Breast epithelium (tissue), 4 donors: Measurements from ENCODE around the gene PPP2CA. TPM values are rescaled to one million over a fixed set of nuclear protein-coding genes. Genes with fewer than 3 reads are reported as not detected.

Experiments
- DNase-seq, 2 donors: peaks; one replicate each; pipeline ENCODE4 v3.0.0-alpha.2; 2019; ENCODE audit warnings: low spot score in 2 of 2
- H3K27ac ChIP-seq, 2 donors: fragments of 200-600 bp; sonication (generic) in 1 of 2; one replicate each; pipeline ENCODE4 v1.5.1; 2016 to 2019; ENCODE audit warnings: mild to moderate bottlenecking in 1 of 2
- H3K27me3 ChIP-seq, 2 donors: fragments of 200-600 bp; sonication (generic) in 1 of 2; one replicate each; pipeline versions ENCODE4 v1.5.1 to v1.6.0; 2017 to 2019; ENCODE audit warnings: control low read depth in 1 of 2, mild to moderate bottlenecking in 1 of 2
- H3K36me3 ChIP-seq: fragments of 200-600 bp; one replicate; pipeline ENCODE4 v1.5.1; 2019
- H3K4me1 ChIP-seq, 2 donors: fragments of 200-600 bp; sonication (generic); one replicate each; pipeline ENCODE4 v1.5.1; 2016 to 2019; ENCODE audit warnings: control low read depth in 1 of 2
- H3K4me3 ChIP-seq, 3 donors: fragments of 200-600 bp; sonication (generic); 1 replicate in 2 of 3; 2 replicates in 1 of 3; pipeline ENCODE4 v1.5.1; 2016 to 2019; ENCODE audit warnings: mild to moderate bottlenecking in 3 of 3, moderate library complexity in 2 of 3
- H3K9me3 ChIP-seq, 2 donors: fragments of 200-600 bp; sonication (generic) in 1 of 2; one replicate each; pipeline ENCODE4 v1.5.1; 2016 to 2019; ENCODE audit warnings: control low read depth in 1 of 2
- POLR2A ChIP-seq: fragments of 450-650 bp; IDR thresholded peaks from one replicate; pipeline ENCODE4 v1.6.1; 2016; ENCODE audit warnings: antibody characterized with exemption, mild to moderate bottlenecking, moderate library complexity
- POLR2AphosphoS5 ChIP-seq, 3 donors: sonication (generic); formaldehyde crosslinking; IDR thresholded peaks; one replicate each; pipeline ENCODE4 v1.6.1; 2017; ENCODE audit warnings: antibody characterized with exemption in 3 of 3
- intact Hi-C: fragments of 100-400 bp; cut with DNase I; formaldehyde crosslinking; loops from one replicate; pipeline ENCODE4 v1.15.1; 2023; ENCODE audit warnings: low total_unique reads
- total RNA-seq, 3 donors: library from RNA; depleted of rRNA; stranded (reverse); fragments of >200 nt; gene quantifications; one replicate each; pipeline ENCODE4 v1.1.0, GENCODE V29; 2016
- TF ChIP-seq, protein P1 (sequence below), 3 donors: fragments of 450-650 bp; IDR thresholded peaks; one replicate each; pipeline ENCODE4 v1.5.1; 2016 to 2017; ENCODE audit warnings: antibody characterized with exemption in 3 of 3, mild to moderate bottlenecking in 3 of 3, moderate library complexity in 3 of 3

The PPP2CA gene
- total RNA-seq, 3 donors from 2014 or later = 101 to 152 (median 121) TPM

- no peaks in the 10 kb centered on the region for H3K9me3 ChIP-seq
- H3K4me1 ChIP-seq = peaks cover 0 to 15% of the 10 kb centered on the region in 2 donors
- peak; percentile 75 to 85 for DNase-seq
- no peaks in the 10 kb centered on the region for H3K27me3 ChIP-seq
- peak within 1 kb of the TSS; percentile 100 for H3K27ac ChIP-seq
- intact Hi-C loops = no loop called here
- no peaks in the 10 kb centered on the region for H3K36me3 ChIP-seq
- H3K4me3 ChIP-seq = peak within 1 kb of the TSS; percentile 92 to 99 (median 98)
- TF ChIP-seq POLR2AphosphoS5 (IDR thresholded peaks at IDR 0.05) = peak; percentile 99 to 100 (median 99)
- TF ChIP-seq POLR2A = peak; percentile 93
- TF ChIP-seq, protein P1, sequence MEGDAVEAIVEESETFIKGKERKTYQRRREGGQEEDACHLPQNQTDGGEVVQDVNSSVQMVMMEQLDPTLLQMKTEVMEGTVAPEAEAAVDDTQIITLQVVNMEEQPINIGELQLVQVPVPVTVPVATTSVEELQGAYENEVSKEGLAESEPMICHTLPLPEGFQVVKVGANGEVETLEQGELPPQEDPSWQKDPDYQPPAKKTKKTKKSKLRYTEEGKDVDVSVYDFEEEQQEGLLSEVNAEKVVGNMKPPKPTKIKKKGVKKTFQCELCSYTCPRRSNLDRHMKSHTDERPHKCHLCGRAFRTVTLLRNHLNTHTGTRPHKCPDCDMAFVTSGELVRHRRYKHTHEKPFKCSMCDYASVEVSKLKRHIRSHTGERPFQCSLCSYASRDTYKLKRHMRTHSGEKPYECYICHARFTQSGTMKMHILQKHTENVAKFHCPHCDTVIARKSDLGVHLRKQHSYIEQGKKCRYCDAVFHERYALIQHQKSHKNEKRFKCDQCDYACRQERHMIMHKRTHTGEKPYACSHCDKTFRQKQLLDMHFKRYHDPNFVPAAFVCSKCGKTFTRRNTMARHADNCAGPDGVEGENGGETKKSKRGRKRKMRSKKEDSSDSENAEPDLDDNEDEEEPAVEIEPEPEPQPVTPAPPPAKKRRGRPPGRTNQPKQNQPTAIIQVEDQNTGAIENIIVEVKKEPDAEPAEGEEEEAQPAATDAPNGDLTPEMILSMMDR (IDR thresholded peaks at IDR 0.05) = no peak
These were observed 49.1 kb downstream of the PPP2CA start, which contains the start of gene SKP1 for GRCh38 chr5:134176511-134177368. Gene SKP1 (minus strand): TSS chr5:134176950. CDS start chr5:134174022, 2,928 bp downstream.

DNA sequence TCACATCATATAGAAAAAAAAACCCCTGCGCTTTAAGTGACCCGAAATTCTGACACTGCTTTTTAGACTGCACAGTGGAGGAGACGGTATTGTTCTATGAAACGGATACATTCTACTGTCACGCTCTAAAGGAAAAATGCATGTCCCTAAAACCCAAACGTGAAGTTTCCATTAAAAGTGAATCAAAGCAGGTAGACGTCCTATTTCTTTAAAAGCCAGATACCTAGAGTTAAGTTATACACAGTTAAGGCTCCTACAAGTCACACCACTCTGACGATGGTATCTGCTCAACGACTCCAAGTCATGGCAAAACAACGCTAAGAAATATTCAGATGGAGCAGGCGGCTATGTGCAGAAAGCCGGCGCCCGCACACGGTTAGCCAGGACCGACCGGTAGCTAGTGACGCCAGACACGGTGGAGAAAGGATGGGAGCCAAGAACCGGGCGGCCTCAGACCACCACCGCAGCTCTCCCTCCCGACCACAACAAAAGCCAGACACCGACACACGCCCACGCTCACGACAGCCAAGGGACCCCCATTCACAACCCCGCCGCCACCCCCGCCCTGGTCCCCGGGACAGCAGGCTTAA is 49.9 kb downstream of the PPP2CA start:
- Histone ChIP-seq H3K27me3 (no peaks in the 10 kb centered on the region), H3K27ac (peak overlapping the region; percentile 100), H3K4me3 (peak overlapping the region; percentile 92 to 99 (median 98)), H3K36me3 (no peaks in the 10 kb centered on the region), H3K9me3 (no peaks in the 10 kb centered on the region), H3K4me1 (peaks cover 0 to 15% of the 10 kb centered on the region in 2 donors)
- intact Hi-C loops = no loop called here
- TF ChIP-seq POLR2A = no peak
- no peak for TF ChIP-seq POLR2AphosphoS5 (IDR thresholded peaks at IDR 0.05)
- TF ChIP-seq, protein P1 (IDR thresholded peaks at IDR 0.05) = no peak
- DNase-seq = peak in 1 of 2 donors; percentile 56

GRCh38 chr5:134174841-134175839 is 50.7 kb downstream of the PPP2CA start:
- no peaks in the 10 kb centered on the region for H3K27me3 ChIP-seq
- peaks cover 0 to 15% of the 10 kb centered on the region in 2 donors for H3K4me1 ChIP-seq
- no peaks in the 10 kb centered on the region for H3K36me3 ChIP-seq
- peak overlapping the region; percentile 30 to 100 for H3K27ac ChIP-seq
- DNase-seq = no peak
- H3K4me3 ChIP-seq = peak overlapping the region; percentile 92 to 99 (median 98)
- TF ChIP-seq POLR2A = no peak
- no peak for TF ChIP-seq POLR2AphosphoS5 (IDR thresholded peaks at IDR 0.05)
- TF ChIP-seq, protein P1 (IDR thresholded peaks at IDR 0.05) = no peak
- no peaks in the 10 kb centered on the region for H3K9me3 ChIP-seq
- intact Hi-C loops = no loop called here

GRCh38 chr5:134171972-134172371 is 53.9 kb downstream of the PPP2CA start:
- Histone ChIP-seq H3K4me3 (no peak overlapping the region), H3K27ac (peak overlapping the region in 1 of 2 donors; percentile 44), H3K9me3 (no peaks in the 10 kb centered on the region), H3K4me1 (peaks cover 0 to 15% of the 10 kb centered on the region in 2 donors), H3K36me3 (no peaks in the 10 kb centered on the region), H3K27me3 (no peaks in the 10 kb centered on the region)
- intact Hi-C loops = no loop called here
- DNase-seq = peak in 1 of 2 donors; percentile 50
- TF ChIP-seq POLR2AphosphoS5 (IDR thresholded peaks at IDR 0.05) = no peak
- TF ChIP-seq, protein P1 (IDR thresholded peaks at IDR 0.05) = peak in 1 of 3 donors; percentile 32
